PC-9 (cell line): Measurements from ENCODE around the gene SERHL2. TPM values are rescaled to one million over a fixed set of nuclear protein-coding genes. Genes with fewer than 3 reads are reported as not detected.
A peak's percentile ranks its signal among the peaks of the same experiment; 100 is the strongest.

Source experiments
- BruUV-seq: library from RNA; stranded (reverse); fragments of 400-500 nt; replicated peaks from 2 replicates; lab custom pipeline; 2021; lab: Mats Ljungman, UMichigan
- CTCF ChIA-PET: fragments of 300-600 bp; sonication (Branson Sonifier 250); formaldehyde crosslinking; loops from one replicate; lab custom pipeline; 2022; ENCODE audit warnings: antibody characterized with exemption; lab: Charles Lee
- POLR2A ChIA-PET: fragments of 300-600 bp; sonication (Branson Sonifier 250); formaldehyde crosslinking; loops from one replicate; lab custom pipeline; 2022; ENCODE audit warnings: antibody characterized with exemption; ENCODE audit not compliant: unreplicated experiment; lab: Charles Lee
- DNase-seq, 2 experiments: peaks; one replicate each; pipeline versions ENCODE4 v3.0.0 to v3.0.0-alpha.2; 2015 to 2022; ENCODE audit warnings: mixed read lengths in 1 of 2
- H2AFZ ChIP-seq: fragments of 200-600 bp; sonication (generic); 2 replicates; pipeline ENCODE4 v1.8.1; 2017; ENCODE audit warnings: antibody characterized with exemption
- H3F3A ChIP-seq: fragments of 200-600 bp; sonication (generic); 2 replicates; pipeline ENCODE4 v1.8.1; 2017; ENCODE audit warnings: antibody characterized with exemption, mild to moderate bottlenecking, low read depth; ENCODE audit not compliant: insufficient read depth
- H3K27ac ChIP-seq: fragments of 200-600 bp; sonication (generic); 2 replicates; pipeline ENCODE4 v1.6.1; 2016; ENCODE audit warnings: mixed run types
- H3K27me3 ChIP-seq: fragments of 200-600 bp; sonication (generic); 2 replicates; pipeline ENCODE4 v1.6.1; 2016; ENCODE audit warnings: low read depth, mixed run types; ENCODE audit not compliant: insufficient read depth
- H3K36me3 ChIP-seq: fragments of 200-600 bp; sonication (generic); 2 replicates; pipeline ENCODE4 v1.6.1; 2016; ENCODE audit warnings: low read depth, mixed run types
- H3K4me1 ChIP-seq: fragments of 200-600 bp; sonication (generic); replicated peaks from 2 replicates; pipeline ENCODE4 v1.6.1; 2016; ENCODE audit warnings: mixed run types; ENCODE audit not compliant: insufficient read depth
- H3K4me2 ChIP-seq: fragments of 200-600 bp; sonication (generic); 2 replicates; pipeline ENCODE4 v1.6.1; 2017; ENCODE audit warnings: mixed run types
- H3K4me3 ChIP-seq: fragments of 200-600 bp; sonication (generic); 2 replicates; pipeline ENCODE4 v1.6.1; 2016; ENCODE audit warnings: mixed run types
- H3K79me2 ChIP-seq: fragments of 200-600 bp; sonication (generic); 2 replicates; pipeline ENCODE4 v1.6.1; 2017; ENCODE audit warnings: low read depth, mixed run types
- H3K9me2 ChIP-seq: fragments of 200-600 bp; sonication (generic); 2 replicates; pipeline ENCODE4 v1.8.1; 2017; ENCODE audit warnings: mild to moderate bottlenecking; ENCODE audit not compliant: insufficient read depth
- H3K9me3 ChIP-seq: fragments of 200-600 bp; sonication (generic); 2 replicates; pipeline ENCODE4 v1.8.1; 2016; ENCODE audit warnings: low read depth; ENCODE audit not compliant: insufficient read depth
- H4K20me1 ChIP-seq: fragments of 200-600 bp; sonication (generic); 2 replicates; pipeline ENCODE4 v1.8.1; 2017; ENCODE audit not compliant: insufficient read depth
- CTCF ChIP-seq: fragments of 200-600 bp; sonication (generic); conservative IDR thresholded peaks from 2 replicates; pipeline ENCODE4 v1.6.1; 2017; ENCODE audit warnings: mixed run types, antibody characterized with exemption, mild to moderate bottlenecking, moderate library complexity
- EZH2 ChIP-seq: fragments of 200-600 bp; sonication (generic); IDR thresholded peaks from 2 replicates; pipeline ENCODE4 v1.8.0; 2017; ENCODE audit warnings: antibody characterized with exemption, low read depth
- intact Hi-C: fragments of 100-400 bp; cut with micrococcal nuclease; formaldehyde crosslinking; loops from one replicate; pipeline ENCODE4 v1.10.0; 2022; ENCODE audit not compliant: unreplicated experiment
- total RNA-seq: library from RNA; stranded (reverse); gene quantifications from 2 replicates; pipeline ENCODE4 v1.2.3, GENCODE V29; 2021

Gene SERHL2
- total RNA-seq, 1 experiment from 2014 or later: 2.4 TPM

GRCh38 chr22:42560381-42560780, 6.6 kb downstream of the SERHL2 start:
- CTCF ChIA-PET: no interaction called here

GRCh38 chr22:42560781-42561180, 7.0 kb downstream of the SERHL2 start:
- Histone ChIP-seq H4K20me1 (peaks cover 4% of the 10 kb centered on the region; the same call in 1 of the 2 replicates), H3F3A (peaks cover 14% of the 10 kb centered on the region; the same call in 1 of the 2 replicates), H3K27me3 (no peaks in the 10 kb centered on the region), H3K9me3 (no peaks in the 10 kb centered on the region), H3K79me2 (no peaks in the 10 kb centered on the region), H2AFZ (no peak overlapping the region), H3K9me2 (no peaks in the 10 kb centered on the region), H3K4me1 (no peaks in the 10 kb centered on the region), H3K27ac (no peak overlapping the region), H3K36me3 (no peaks in the 10 kb centered on the region), H3K4me2 (no peak overlapping the region), H3K4me3 (no peak overlapping the region)
- ChIA-PET CTCF (interaction anchor here (0.5 to 0.6 kb wide), 2 partner anchors 115 to 798 kb away, joined by 5 to 7 read pairs; no protein-coding TSS in a partner anchor), POLR2A (interaction anchor here (0.5 kb wide), 2 partner anchors 24 to 54 kb away, joined by 3 to 7 read pairs; partner anchors contain the start of gene POLDIP3)
- DNase-seq: no peak
- no TSS peak for BruUV-seq
- intact Hi-C loops: no loop called here
- TF ChIP-seq EZH2 (no peak), CTCF (peak; percentile 61; the same call in 1 of the 2 replicates)

More at GRCh38 chr22:42560381-42560780, 6.6 kb downstream of the SERHL2 start:
- H3K4me3 ChIP-seq: no peak overlapping the region
- POLR2A ChIA-PET: interaction anchor here (0.6 kb wide), 1 partner anchor 614 kb away, joined by 4 read pairs; the partner anchor contains the start of gene CENPM
- TF ChIP-seq CTCF (no peak), EZH2 (no peak)
- H3K9me2 ChIP-seq: no peaks in the 10 kb centered on the region
- peaks cover 14% of the 10 kb centered on the region; the same call in 1 of the 2 replicates for H3F3A ChIP-seq
- peaks cover 4% of the 10 kb centered on the region; the same call in 1 of the 2 replicates for H4K20me1 ChIP-seq
- no peaks in the 10 kb centered on the region for H3K4me1 ChIP-seq
- no peaks in the 10 kb centered on the region for H3K27me3 ChIP-seq
- no TSS peak for BruUV-seq
- no peak overlapping the region for H3K4me2 ChIP-seq
- no peaks in the 10 kb centered on the region for H3K9me3 ChIP-seq
- no peak for DNase-seq
- H2AFZ ChIP-seq: no peak overlapping the region
- no peaks in the 10 kb centered on the region for H3K36me3 ChIP-seq
- no peak overlapping the region for H3K27ac ChIP-seq
- H3K79me2 ChIP-seq: no peaks in the 10 kb centered on the region
- intact Hi-C loops: no loop called here

GRCh38 chr22:42561856-42562255, 8.1 kb downstream of the SERHL2 start:
- Histone ChIP-seq H3K4me2 (no peak overlapping the region), H3K27me3 (no peaks in the 10 kb centered on the region), H3K9me2 (no peaks in the 10 kb centered on the region), H3K27ac (no peak overlapping the region), H3K4me1 (no peaks in the 10 kb centered on the region), H2AFZ (no peak overlapping the region), H3K4me3 (no peak overlapping the region), H3K9me3 (no peaks in the 10 kb centered on the region), H3K79me2 (no peaks in the 10 kb centered on the region), H4K20me1 (peaks cover 4% of the 10 kb centered on the region; the same call in 1 of the 2 replicates), H3F3A (peaks cover 14% of the 10 kb centered on the region; the same call in 1 of the 2 replicates), H3K36me3 (no peaks in the 10 kb centered on the region)
- BruUV-seq: no TSS peak
- ChIA-PET CTCF (no interaction called here), POLR2A (interaction anchor here (0.7 kb wide), 1 partner anchor 482 kb away, joined by 3 read pairs; the partner anchor contains the start of gene SMDT1)
- TF ChIP-seq CTCF (no peak), EZH2 (no peak)
- intact Hi-C loops: no loop called here
- DNase-seq: peak in 1 of 2 experiments; percentile 21
